ENCODE data around the gene MRPS33.

DNA sequence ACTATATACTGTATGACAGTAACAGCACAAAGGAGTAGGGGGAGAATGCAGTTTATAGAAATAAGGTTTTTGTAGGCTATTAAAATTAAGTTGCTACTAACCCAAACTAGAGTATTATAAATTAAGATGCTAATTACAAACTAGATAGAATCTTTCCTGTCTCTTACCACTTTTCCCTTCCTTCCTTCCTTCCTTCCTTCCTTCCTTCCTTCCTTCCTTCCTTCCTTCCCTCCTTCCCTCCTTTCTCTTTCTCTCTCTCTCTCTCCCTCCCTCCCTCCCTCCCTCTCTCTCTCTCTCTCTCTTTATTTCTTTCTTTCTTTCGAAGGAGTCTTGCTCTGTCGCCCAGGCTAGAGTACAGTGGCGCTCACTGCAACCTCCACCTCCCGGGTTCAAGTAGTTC lies 53.6 kb downstream of the MRPS33 start:
- TF ChIP-seq FOXM1 (IDR thresholded peaks at IDR 0.05; ENCODE audit: borderline replicate concordance), result no peak
- no peak for TF ChIP-seq FOXA1 (IDR thresholded peaks at IDR 0.05)
- TF ChIP-seq, protein P1, sequence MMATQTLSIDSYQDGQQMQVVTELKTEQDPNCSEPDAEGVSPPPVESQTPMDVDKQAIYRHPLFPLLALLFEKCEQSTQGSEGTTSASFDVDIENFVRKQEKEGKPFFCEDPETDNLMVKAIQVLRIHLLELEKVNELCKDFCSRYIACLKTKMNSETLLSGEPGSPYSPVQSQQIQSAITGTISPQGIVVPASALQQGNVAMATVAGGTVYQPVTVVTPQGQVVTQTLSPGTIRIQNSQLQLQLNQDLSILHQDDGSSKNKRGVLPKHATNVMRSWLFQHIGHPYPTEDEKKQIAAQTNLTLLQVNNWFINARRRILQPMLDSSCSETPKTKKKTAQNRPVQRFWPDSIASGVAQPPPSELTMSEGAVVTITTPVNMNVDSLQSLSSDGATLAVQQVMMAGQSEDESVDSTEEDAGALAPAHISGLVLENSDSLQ (IDR thresholded peaks at IDR 0.05), result no peak
- no peak for TF ChIP-seq SP1 (IDR thresholded peaks at IDR 0.05)
- no peak for TF ChIP-seq L3MBTL2 (conservative IDR thresholded peaks at IDR 0.05)
- TF ChIP-seq LEF1 (IDR thresholded peaks at IDR 0.05; ENCODE audit: borderline replicate concordance), result no peak
